GM21786 (cell line): ENCODE results near the gene TRPM3.
A peak's percentile ranks its signal among the peaks of the same experiment; 100 is the strongest.

Experiments used
- ATAC-seq: cut with Tn5 transposase; IDR thresholded peaks from one replicate; pipeline ENCODE4 v1.9.1; 2021; ENCODE audit not compliant: unreplicated experiment

TRPM3 gene

GRCh38 chr9:70625078-70625477 is 496.3 kb downstream of the TRPM3 start:
- ATAC-seq, result no peak

- no peak for ATAC-seq
Observed at GRCh38 chr9:70618784-70619183, 502.6 kb downstream of the TRPM3 start.

GRCh38 chr9:70617033-70617828 is 504.2 kb downstream of the TRPM3 start:
- no peak for ATAC-seq

- ATAC-seq, result no peak
Observed at GRCh38 chr9:70616228-70616990, 505.0 kb downstream of the TRPM3 start.

GRCh38 chr9:70615464-70616138 is 505.8 kb downstream of the TRPM3 start:
- ATAC-seq, result no peak

- ATAC-seq, result no peak
Observed at GRCh38 chr9:70614786-70615463, 506.5 kb downstream of the TRPM3 start.

GRCh38 chr9:70613024-70613768 is 508.2 kb downstream of the TRPM3 start:
- no peak for ATAC-seq

GRCh38 chr9:70610287-70610644 is 511.2 kb downstream of the TRPM3 start:
- ATAC-seq, result no peak

GRCh38 chr9:70609542-70610286 is 511.7 kb downstream of the TRPM3 start:
- ATAC-seq, result no peak

- ATAC-seq, result no peak
Observed at GRCh38 chr9:70609011-70609410, 512.4 kb downstream of the TRPM3 start.

- no peak for ATAC-seq
Observed at GRCh38 chr9:70607926-70608325, 513.5 kb downstream of the TRPM3 start.

GRCh38 chr9:70607329-70607728 is 514.1 kb downstream of the TRPM3 start:
- no peak for ATAC-seq

- ATAC-seq, result no peak
Observed at GRCh38 chr9:70603020-70603411, 518.4 kb downstream of the TRPM3 start.

GRCh38 chr9:70602321-70603019 is 519.0 kb downstream of the TRPM3 start:
- ATAC-seq, result peak; percentile 77

- no peak for ATAC-seq
Observed at GRCh38 chr9:70601000-70601951, 520.1 kb downstream of the TRPM3 start.

- no peak for ATAC-seq
Observed at GRCh38 chr9:70600506-70600905, 520.9 kb downstream of the TRPM3 start.

GRCh38 chr9:70597886-70598285 is 523.5 kb downstream of the TRPM3 start:
- ATAC-seq, result no peak

- ATAC-seq, result no peak
Observed at GRCh38 chr9:70595211-70595610, 526.2 kb downstream of the TRPM3 start.
